ENCODE measurements around the gene NEK8.

- TF ChIP-seq CTCF (IDR thresholded peaks at IDR 0.05), result no peak
- no peak for TF ChIP-seq POLR2A (IDR thresholded peaks at IDR 0.05)
Measured at GRCh38 chr17:28741358-28742349, 13.1 kb downstream of the NEK8 start.
